NCI-H1417 (cell line): ENCODE results near the gene HBA2.
"Not testable (repeated sequence)": the region's sequence is repeated elsewhere in the genome, so short reads cannot be mapped to it uniquely, and the experiment has no call there.

Experiments
- DNase-seq, 3 experiments: peaks; one replicate each; lab custom pipeline; 2025; lab: John Stamatoyannopoulos, UW

The HBA2 gene

GRCh38 chr16:194516-194915 is 21.8 kb downstream of the HBA2 start:
- no peak for DNase-seq

- DNase-seq = no peak
These were observed 27.7 kb downstream of the HBA2 start for GRCh38 chr16:200388-200787.

GRCh38 chr16:203246-203645 is 30.6 kb downstream of the HBA2 start:
- no peak for DNase-seq

GRCh38 chr16:204046-204445 is 31.4 kb downstream of the HBA2 start:
- DNase-seq = not testable (repeated sequence)

GRCh38 chr16:209359-209758 is 36.7 kb downstream of the HBA2 start:
- DNase-seq = not testable (repeated sequence)

GRCh38 chr16:211631-212180 is 39.0 kb downstream of the HBA2 start:
- not testable (repeated sequence) for DNase-seq

GRCh38 chr16:212999-213398 is 40.3 kb downstream of the HBA2 start:
- no peak for DNase-seq

- DNase-seq = no peak
These were observed 47.3 kb downstream of the HBA2 start for GRCh38 chr16:220021-220420.
